GM12872 (cell line): ENCODE data around the gene NXNL1.

Source experiments
- CTCF ChIP-seq: IDR thresholded peaks from 3 replicates; pipeline ENCODE4 v1.5.1; 2011; ENCODE audit warnings: low read depth, mild to moderate bottlenecking, low read length, moderate library complexity; ENCODE audit not compliant: insufficient read depth

Gene NXNL1

DNA sequence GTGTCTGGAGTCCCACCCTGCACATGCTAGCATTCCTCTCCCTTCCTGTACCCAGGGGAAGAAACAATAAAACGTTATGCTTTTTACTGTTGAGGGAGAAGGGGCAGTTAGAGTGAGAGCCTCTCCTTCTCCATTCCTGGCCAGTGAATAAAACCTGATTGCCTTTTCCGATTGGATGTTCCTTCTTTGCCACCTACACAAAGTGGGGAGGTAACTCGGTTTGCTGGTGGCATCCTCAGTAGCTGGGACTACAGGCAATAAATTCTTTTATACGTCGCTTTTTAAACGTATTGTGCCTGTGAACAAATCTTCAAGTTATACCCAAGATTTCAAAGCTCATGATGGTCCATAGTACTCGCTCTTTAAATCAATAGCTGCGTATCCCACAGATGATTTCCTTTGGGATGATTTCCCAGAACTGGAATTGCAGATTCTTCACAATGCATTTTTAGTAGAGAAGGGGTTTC lies 41.5 kb downstream of the NXNL1 start:
- no peak for TF ChIP-seq CTCF

GRCh38 chr19:17418710-17419109 lies 42.0 kb downstream of the NXNL1 start:
- no peak for TF ChIP-seq CTCF

- TF ChIP-seq CTCF = no peak
These were observed 45.6 kb downstream of the NXNL1 start for GRCh38 chr19:17415121-17415520.

DNA sequence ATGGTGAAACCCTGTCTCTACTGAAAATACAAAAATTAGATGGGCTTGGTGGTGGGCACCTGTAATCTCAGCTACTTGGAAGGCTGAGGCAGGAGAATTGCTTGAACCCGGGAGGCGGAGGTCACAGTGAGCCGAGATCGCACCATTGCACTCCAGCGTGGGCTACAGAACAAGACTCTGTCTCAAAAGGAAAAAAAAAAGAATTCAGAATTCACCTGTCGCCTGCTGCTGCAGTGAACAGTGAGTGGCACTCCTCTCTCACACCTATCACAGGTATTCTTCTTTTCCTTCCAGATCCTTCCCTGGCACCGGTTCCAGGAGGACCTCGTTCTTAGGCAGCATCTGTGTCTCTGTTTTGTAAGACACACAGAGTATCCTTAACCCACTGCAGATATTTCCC lies 46.6 kb downstream of the NXNL1 start:
- TF ChIP-seq CTCF = no peak

DNA sequence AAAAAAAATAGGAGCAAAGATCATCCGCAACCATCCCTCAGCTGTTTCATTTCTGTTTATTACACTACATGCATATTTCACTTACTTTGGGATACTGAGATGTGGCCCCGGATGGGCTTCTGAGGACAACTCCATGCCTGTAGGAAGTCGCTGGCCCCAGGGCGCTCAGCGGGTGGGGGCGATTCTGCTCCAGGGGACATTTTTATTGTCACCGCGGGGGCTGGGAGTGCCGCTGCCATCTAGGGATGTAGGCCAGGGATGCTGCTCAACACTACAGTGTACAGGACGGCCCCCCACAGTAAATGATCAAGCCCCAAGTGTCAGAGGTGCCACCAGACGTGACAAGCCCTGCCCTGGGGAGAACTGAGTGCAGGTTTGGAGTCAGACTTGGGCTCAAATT lies 48.9 kb downstream of the NXNL1 start:
- no peak for TF ChIP-seq CTCF

GRCh38 chr19:17409990-17410389 lies 50.7 kb downstream of the NXNL1 start:
- no peak for TF ChIP-seq CTCF

DNA sequence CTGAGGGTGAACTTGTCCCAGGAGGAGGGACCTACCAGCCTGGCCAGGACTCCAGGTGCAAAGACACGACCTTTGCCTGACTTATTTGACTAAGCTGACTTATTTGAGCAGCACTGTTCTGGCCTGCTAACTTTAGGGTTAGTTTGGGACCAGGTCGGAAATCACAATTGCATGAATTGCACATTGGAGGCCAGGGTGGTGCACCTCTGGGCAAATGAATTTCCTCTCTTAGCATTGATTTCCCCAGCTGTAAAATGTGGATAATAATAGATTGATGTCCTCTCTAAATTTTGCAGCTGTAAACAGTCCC lies 53.9 kb downstream of the NXNL1 start:
- TF ChIP-seq CTCF = no peak

DNA sequence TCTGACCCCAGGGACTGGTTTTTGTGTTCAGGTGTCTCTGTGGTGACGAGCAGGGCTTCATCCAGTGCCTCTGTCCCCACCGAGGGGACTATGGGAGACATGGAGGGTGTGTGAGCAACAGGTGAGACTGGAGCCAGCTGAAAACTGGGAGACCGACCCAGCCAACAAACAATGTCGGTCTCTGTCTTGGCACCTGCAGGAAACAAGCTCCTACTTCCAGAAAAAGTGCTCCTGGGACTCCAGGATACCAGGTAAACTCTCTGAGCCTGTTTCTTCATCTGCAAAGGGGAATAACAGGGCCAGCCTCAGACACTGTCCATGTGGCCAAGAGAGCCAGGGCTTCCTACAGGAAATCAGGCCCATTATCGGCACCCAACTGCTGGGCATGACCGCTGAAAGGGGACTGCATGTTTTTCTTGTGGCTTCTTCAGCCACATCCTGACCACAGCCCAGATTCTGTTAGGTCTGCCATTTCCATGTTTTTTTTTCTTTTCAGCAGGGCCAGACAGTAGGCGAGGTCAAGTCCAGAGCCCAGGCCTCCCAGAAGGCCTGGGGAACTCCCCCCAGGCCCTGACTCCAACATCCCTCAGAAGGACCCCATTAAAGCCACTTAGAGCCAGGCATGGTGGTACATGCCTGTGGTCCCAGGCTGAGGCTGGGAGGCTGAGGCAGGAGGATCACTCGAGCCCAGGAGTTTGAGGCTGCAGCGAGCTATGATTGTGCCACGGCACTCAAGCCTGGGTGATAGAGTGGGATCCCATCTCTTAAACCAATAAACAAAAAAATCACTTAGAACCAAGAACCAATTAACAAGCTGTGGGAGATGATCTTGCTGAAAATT lies 54.5 kb downstream of the NXNL1 start:
- no peak for TF ChIP-seq CTCF
